Peyer's patch (tissue), 4 donors: ENCODE results near the gene MYLK4.

Experiments used
- POLR2A ChIP-seq, 2 donors: fragments of 450-650 bp; IDR thresholded peaks; one replicate each; pipeline ENCODE4 v1.5.1; 2017; ENCODE audit warnings: antibody characterized with exemption in 2 of 2, mild to moderate bottlenecking in 2 of 2, moderate library complexity in 2 of 2
- TF ChIP-seq, protein P1 (sequence below), 6 experiments: fragments of 450-650 bp in 4 of 6; fragments of 200-600 bp in 2 of 6; sonication (generic) in 1 of 6; IDR thresholded peaks; one replicate each; pipeline ENCODE4 v1.5.1; 2017 to 2019; ENCODE audit warnings: antibody characterized with exemption in 6 of 6, mild to moderate bottlenecking in 3 of 6, moderate library complexity in 1 of 6

DNA sequence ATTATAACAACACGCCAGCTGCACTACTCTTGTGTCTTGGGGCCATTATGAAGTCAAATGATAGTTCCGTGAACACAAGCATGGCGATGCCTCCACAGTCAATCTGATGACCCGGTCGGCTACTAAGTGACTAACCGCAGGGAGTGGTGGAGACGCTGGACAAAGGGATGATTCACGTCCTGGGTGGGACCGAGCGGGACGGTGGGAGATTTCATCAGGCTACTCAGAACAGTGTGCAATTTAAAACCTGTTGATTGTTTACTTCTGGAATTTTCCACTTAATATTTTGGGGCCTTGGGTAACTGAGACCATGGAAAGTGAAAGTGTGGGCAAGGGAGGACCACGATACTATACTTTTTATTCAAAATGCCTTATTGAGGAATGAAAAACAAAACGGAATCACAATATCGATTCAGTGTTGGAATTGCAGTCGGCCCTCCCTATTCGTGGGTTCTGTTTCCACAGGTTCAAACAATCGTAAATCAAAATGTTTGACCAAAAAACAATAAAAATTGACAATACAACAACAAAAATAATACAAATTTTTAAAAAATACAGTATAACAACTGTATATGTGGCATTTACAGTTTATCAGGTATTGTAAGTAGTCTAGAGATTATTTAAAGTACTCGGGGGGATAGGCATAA, 66.5 kb downstream of the MYLK4 start:
- TF ChIP-seq, protein P1, sequence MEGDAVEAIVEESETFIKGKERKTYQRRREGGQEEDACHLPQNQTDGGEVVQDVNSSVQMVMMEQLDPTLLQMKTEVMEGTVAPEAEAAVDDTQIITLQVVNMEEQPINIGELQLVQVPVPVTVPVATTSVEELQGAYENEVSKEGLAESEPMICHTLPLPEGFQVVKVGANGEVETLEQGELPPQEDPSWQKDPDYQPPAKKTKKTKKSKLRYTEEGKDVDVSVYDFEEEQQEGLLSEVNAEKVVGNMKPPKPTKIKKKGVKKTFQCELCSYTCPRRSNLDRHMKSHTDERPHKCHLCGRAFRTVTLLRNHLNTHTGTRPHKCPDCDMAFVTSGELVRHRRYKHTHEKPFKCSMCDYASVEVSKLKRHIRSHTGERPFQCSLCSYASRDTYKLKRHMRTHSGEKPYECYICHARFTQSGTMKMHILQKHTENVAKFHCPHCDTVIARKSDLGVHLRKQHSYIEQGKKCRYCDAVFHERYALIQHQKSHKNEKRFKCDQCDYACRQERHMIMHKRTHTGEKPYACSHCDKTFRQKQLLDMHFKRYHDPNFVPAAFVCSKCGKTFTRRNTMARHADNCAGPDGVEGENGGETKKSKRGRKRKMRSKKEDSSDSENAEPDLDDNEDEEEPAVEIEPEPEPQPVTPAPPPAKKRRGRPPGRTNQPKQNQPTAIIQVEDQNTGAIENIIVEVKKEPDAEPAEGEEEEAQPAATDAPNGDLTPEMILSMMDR (IDR thresholded peaks at IDR 0.05), result no peak
- no peak for TF ChIP-seq POLR2A (IDR thresholded peaks at IDR 0.05)
